GM19395 (cell line): ENCODE results near the gene PSMC3IP.

Experiments used
- ATAC-seq: cut with Tn5 transposase; IDR thresholded peaks from one replicate; pipeline ENCODE4 v1.9.1; 2021; ENCODE audit warnings: mild to moderate bottlenecking, moderate library complexity; ENCODE audit not compliant: unreplicated experiment

Gene PSMC3IP

GRCh38 chr17:42586514-42587230 lies 9.1 kb upstream of the PSMC3IP start:
- no peak for ATAC-seq

- no peak for ATAC-seq
These were observed 7.8 kb upstream of the PSMC3IP start for GRCh38 chr17:42585353-42585752.

- ATAC-seq, result no peak
These were observed 7.4 kb upstream of the PSMC3IP start for GRCh38 chr17:42584880-42585279.

- ATAC-seq, result no peak
These were observed 4.3 kb upstream of the PSMC3IP start for GRCh38 chr17:42581744-42582270.

GRCh38 chr17:42579794-42580551 lies 2.4 kb upstream of the PSMC3IP start:
- ATAC-seq, result no peak

GRCh38 chr17:42578282-42578869 lies 847 bp upstream of the PSMC3IP start:
- peak; percentile 62 for ATAC-seq

GRCh38 chr17:42577140-42577531 lies 393 bp downstream of the PSMC3IP start:
- ATAC-seq, result no peak

- ATAC-seq, result no peak
These were observed 3.1 kb downstream of the PSMC3IP start for GRCh38 chr17:42574463-42574862.

- no peak for ATAC-seq
These were observed 4.4 kb downstream of the PSMC3IP start for GRCh38 chr17:42573095-42573494.

- no peak for ATAC-seq
These were observed 5.9 kb downstream of the PSMC3IP start for GRCh38 chr17:42571435-42572225.

GRCh38 chr17:42568341-42569111 lies 9.0 kb downstream of the PSMC3IP start:
- no peak for ATAC-seq

GRCh38 chr17:42566883-42567573 lies 10.5 kb downstream of the PSMC3IP start, which contains the start of gene MLX:
TSS of gene MLX (plus strand) at chr17:42567100. CDS start at chr17:42567125, 25 bp downstream.
- peak; percentile 61 for ATAC-seq

GRCh38 chr17:42566215-42566882 lies 11.2 kb downstream of the PSMC3IP start:
- no peak for ATAC-seq

- ATAC-seq, result no peak
These were observed 11.9 kb downstream of the PSMC3IP start for GRCh38 chr17:42565523-42566214.

GRCh38 chr17:42564815-42565522 lies 12.6 kb downstream of the PSMC3IP start:
- ATAC-seq, result no peak

GRCh38 chr17:42563950-42564349 lies 13.6 kb downstream of the PSMC3IP start:
- no peak for ATAC-seq

GRCh38 chr17:42563543-42563942 lies 14.0 kb downstream of the PSMC3IP start:
- ATAC-seq, result no peak

GRCh38 chr17:42563143-42563509 lies 14.4 kb downstream of the PSMC3IP start:
- ATAC-seq, result no peak
